Renal pelvis (tissue), 4 donors: ENCODE results near the gene RETN. TPM values are rescaled to one million over a fixed set of nuclear protein-coding genes. Genes with fewer than 3 reads are reported as not detected.

Experiments used
- DNase-seq: peaks from one replicate; pipeline ENCODE4 v3.0.0-alpha.2; 2013
- polyA plus RNA-seq, 3 donors: library from polyadenylated mRNA; unstranded; fragments of 120-200 nt; gene quantifications; one replicate each; pipeline ENCODE4 v1.2.1, GENCODE V29; 2013; ENCODE audit not compliant: insufficient read length in 3 of 3

The RETN gene
- polyA plus RNA-seq, 3 donors = 1.3 to 2.2 (median 1.4) TPM

- no peak for DNase-seq
These were observed 13.3 kb upstream of the RETN start for GRCh38 chr19:7655581-7655980.

GRCh38 chr19:7657131-7657751, 11.6 kb upstream of the RETN start:
- DNase-seq = no peak

- no peak for DNase-seq
These were observed 10.6 kb upstream of the RETN start for GRCh38 chr19:7658219-7658686.

DNA sequence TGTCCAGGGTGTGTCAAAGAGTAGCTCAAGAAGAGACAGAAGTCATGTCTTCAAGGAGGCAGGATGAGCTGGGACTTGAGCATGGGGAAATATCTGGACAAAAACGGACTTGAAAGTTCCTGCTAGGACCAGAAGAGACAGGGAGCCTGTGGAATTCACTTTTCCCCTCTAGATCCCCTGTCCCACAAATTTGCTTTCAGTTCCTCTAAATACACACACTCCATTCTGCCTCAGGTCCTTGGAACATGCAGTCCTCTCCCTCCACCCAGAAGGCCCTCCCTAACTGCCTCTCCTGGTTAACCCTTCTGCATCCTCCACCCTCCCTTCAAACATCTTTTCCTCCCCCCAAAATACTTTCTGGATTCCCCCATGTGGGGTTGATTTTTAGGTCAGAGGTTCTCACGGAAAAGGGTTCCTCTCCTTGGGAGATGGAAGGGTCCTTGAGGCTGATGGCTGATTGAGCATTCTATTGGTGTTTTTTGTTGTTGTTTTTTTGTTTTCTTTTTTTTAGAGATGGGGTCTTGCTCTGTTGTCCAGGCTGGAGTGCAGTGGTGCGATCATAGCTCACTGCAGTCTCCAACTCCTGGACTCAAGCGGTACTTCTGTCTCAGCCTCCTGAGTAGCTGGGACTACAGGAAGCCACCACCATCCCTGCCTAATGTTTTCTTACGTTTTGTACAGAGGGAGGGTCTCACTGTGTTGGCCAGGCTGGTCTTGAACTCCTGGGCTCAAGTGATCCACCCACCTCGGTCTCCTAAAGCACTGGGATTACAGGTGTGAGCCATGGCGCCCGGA, 6.9 kb upstream of the RETN start:
- no peak for DNase-seq

GRCh38 chr19:7662657-7663056, 6.2 kb upstream of the RETN start:
- DNase-seq = no peak

DNA sequence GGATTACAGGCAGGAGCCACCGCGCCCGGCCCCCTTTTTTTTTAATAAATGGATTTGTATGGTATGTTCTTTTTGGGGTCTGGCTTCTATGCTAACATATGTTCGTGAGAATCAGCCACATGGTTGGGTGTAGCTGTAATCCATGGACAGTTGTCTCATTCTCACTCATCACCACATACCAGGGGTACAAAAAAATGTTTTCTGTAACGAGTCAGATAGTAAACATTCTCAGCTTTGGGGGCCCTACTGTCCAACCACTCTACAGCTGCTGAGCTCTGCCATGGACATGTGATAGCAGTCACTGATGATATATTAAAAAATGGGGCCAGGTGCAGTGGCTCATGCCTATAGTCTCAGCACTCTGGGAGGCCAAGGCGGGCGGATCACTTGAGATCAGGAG, 5.1 kb upstream of the RETN start:
- DNase-seq = no peak

DNA sequence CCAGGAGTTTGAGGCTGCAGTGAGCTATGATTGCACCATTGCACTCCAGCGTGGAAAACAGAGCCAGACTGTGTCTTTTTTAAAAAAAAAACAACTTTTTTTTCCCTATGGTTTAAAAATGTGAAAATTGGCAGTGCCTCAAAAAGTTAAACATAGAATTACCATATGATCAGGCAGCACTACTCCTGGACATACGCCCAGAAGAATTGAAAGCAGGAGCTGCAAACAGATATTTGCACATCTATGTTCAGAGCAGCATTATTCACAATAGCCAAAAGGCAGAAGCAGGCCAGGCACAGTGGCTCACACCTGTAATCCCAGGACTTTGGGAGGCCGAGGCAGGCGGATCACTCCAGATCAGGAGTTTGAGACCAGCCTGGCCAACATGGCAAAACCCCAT, 3.8 kb upstream of the RETN start:
- DNase-seq = no peak

- DNase-seq = no peak
These were observed 792 bp downstream of the RETN start for GRCh38 chr19:7669641-7670040.

GRCh38 chr19:7670150-7670783, 1.4 kb downstream of the RETN start:
- DNase-seq = peak; percentile 27

DNA sequence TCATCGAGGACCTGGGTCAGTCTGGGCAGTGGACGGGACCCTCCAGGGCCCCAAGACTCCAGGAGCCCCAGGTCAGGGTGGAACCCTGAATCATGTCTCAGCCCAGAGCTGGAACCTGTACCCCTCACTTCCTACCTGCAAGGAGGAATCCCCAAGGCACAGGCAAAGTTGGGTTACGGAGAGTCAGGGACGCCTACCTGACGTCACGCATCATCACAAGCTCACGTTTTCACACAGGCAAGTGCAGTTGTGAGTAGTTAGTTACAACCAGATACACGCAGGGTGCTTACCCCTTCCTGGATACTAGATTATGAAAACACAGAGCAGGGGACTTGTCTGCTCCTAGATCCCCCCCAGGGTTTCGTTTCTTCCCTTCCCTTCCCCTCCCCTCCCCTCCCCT, 1.9 kb downstream of the RETN start:
- DNase-seq = no peak

DNA sequence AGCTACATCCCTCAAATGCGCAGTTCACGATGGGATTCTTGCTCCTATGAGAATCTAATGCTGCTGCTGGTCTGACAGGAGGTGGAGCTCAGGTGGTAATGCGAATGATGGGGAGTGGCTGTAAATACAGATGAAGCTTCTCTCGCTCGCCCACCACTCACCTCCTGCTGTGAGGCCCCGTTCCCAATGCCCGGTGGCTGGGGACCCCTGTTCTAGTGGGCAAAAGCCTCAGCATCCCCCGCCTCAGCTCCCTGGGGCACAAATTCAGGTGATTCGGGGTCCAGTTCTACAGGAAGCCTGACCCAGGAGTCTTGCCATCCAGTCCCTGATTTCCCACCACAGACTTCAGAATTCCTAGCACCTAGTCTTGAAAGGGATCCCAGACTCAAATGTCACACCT, 3.7 kb downstream of the RETN start:
- DNase-seq = no peak

GRCh38 chr19:7674010-7675005, 5.5 kb downstream of the RETN start:
- DNase-seq = no peak

- no peak for DNase-seq
These were observed 7.5 kb downstream of the RETN start for GRCh38 chr19:7676376-7676775.

GRCh38 chr19:7676854-7677253, 8.0 kb downstream of the RETN start, which contains the start of gene MCEMP1:
TSS of gene MCEMP1 (plus strand) at chr19:7677090. CDS start at chr19:7677121, 31 bp downstream.
- DNase-seq = no peak

- DNase-seq = no peak
These were observed 8.9 kb downstream of the RETN start for GRCh38 chr19:7677669-7678311.

DNA sequence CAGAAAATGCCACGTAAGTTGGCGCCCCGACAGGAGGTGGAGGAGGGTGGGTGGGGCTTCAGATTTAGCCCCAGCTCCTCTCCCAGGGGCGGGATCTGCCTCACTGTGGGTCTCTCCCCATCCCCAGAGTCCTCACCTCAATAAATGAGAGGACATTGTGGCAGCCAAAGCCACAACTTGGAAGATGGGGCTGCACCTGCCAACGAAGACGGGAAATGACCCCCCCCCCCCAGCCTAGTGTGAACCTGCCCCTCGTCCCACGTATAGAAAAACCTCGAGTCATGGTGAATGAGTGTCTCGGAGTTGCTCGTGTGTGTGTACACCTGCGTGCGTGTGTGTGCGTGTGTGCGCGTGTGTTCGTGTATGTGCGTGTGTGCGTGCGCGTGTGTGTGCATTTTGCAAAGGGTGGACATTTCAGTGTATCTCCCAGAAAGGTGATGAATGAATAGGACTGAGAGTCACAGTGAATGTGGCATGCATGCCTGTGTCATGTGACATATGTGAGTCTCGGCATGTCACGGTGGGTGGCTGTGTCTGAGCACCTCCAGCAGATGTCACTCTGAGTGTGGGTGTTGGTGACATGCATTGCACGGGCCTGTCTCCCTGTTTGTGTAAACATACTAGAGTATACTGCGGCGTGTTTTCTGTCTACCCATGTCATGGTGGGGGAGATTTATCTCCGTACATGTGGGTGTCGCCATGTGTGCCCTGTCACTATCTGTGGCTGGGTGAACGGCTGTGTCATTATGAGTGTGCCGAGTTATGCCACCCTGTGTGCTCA, 10.3 kb downstream of the RETN start:
- peak; percentile 23 for DNase-seq

- DNase-seq = no peak
These were observed 11.1 kb downstream of the RETN start for GRCh38 chr19:7679771-7680605.

- peak; percentile 87 for DNase-seq
These were observed 11.9 kb downstream of the RETN start, which contains the start of gene TRAPPC5 for GRCh38 chr19:7680606-7681339. TSS of gene TRAPPC5 (plus strand) at chr19:7680833. CDS start at chr19:7682254, 1,421 bp downstream.
